ENCODE results near the gene UFD1. TPM values are rescaled to one million over a fixed set of nuclear protein-coding genes. Genes with fewer than 3 reads are reported as not detected.
"Not testable (repeated sequence)": the region's sequence is repeated elsewhere in the genome, so short reads cannot be mapped to it uniquely, and the experiment has no call there.

Gene UFD1
- total RNA-seq, 1 donor from 2014 or later, result 41.5 TPM

- DNase-seq (ENCODE audit: low spot score) (no peak), ATAC-seq (no peak)
- intact Hi-C loops (cut with DNase I), result no loop called here
Observed at GRCh38 chr22:19438298-19438697, 40.7 kb downstream of the UFD1 start.

GRCh38 chr22:19436444-19437161 lies 42.4 kb downstream of the UFD1 start:
- ATAC-seq; intact Hi-C loops (cut with DNase I); DNase-seq (ENCODE audit: low spot score): not testable (repeated sequence)

- ATAC-seq (no peak), DNase-seq (ENCODE audit: low spot score) (no peak)
- intact Hi-C loops (cut with DNase I), result no loop called here
Observed at GRCh38 chr22:19434829-19435580, 44.0 kb downstream of the UFD1 start.

GRCh38 chr22:19434401-19434800 lies 44.6 kb downstream of the UFD1 start:
- DNase-seq (ENCODE audit: low spot score), result no peak
- ATAC-seq, result no peak
- intact Hi-C loops (cut with DNase I), result no loop called here

GRCh38 chr22:19432133-19432851 lies 46.7 kb downstream of the UFD1 start, which contains the start of gene MRPL40:
TSS of gene MRPL40 (plus strand) at chr22:19432545. CDS start at chr22:19432555, 10 bp downstream.
- ATAC-seq (peak; percentile 98), DNase-seq (ENCODE audit: low spot score) (peak; percentile 97)
- intact Hi-C loops (cut with DNase I), result no loop called here

GRCh38 chr22:19431649-19432132 lies 47.3 kb downstream of the UFD1 start, which contains the start of gene HIRA:
TSS of gene HIRA (minus strand) at chr22:19431733. CDS start at chr22:19431476, 257 bp downstream.
- intact Hi-C loops (cut with DNase I), result no loop called here
- DNase-seq (ENCODE audit: low spot score), result peak; percentile 89
- peak; percentile 55 for ATAC-seq

GRCh38 chr22:19430890-19431541 lies 48.0 kb downstream of the UFD1 start:
- intact Hi-C loops (cut with DNase I), result no loop called here
- ATAC-seq (no peak), DNase-seq (ENCODE audit: low spot score) (peak; percentile 64)

- intact Hi-C loops (cut with DNase I), result no loop called here
- ATAC-seq, result no peak
- no peak for DNase-seq (ENCODE audit: low spot score)
Observed at GRCh38 chr22:19429950-19430889, 48.8 kb downstream of the UFD1 start.

- no peak for DNase-seq (ENCODE audit: low spot score)
- intact Hi-C loops (cut with DNase I), result no loop called here
- ATAC-seq, result no peak
Observed at GRCh38 chr22:19424186-19424500, 54.9 kb downstream of the UFD1 start.

- no peak for ATAC-seq
- intact Hi-C loops (cut with DNase I), result no loop called here
- no peak for DNase-seq (ENCODE audit: low spot score)
Observed at GRCh38 chr22:19422440-19423301, 56.3 kb downstream of the UFD1 start.

- intact Hi-C loops (cut with DNase I), result no loop called here
- DNase-seq (ENCODE audit: low spot score) (no peak), ATAC-seq (no peak)
Observed at GRCh38 chr22:19420321-19420720, 58.7 kb downstream of the UFD1 start.

- no peak for ATAC-seq
- intact Hi-C loops (cut with DNase I), result no loop called here
- no peak for DNase-seq (ENCODE audit: low spot score)
Observed at GRCh38 chr22:19419464-19420178, 59.4 kb downstream of the UFD1 start.

GRCh38 chr22:19419086-19419463 lies 59.9 kb downstream of the UFD1 start:
- ATAC-seq (no peak), DNase-seq (ENCODE audit: low spot score) (no peak)
- intact Hi-C loops (cut with DNase I), result no loop called here

- no peak for ATAC-seq
- intact Hi-C loops (cut with DNase I), result no loop called here
Observed at GRCh38 chr22:19412923-19413322, 66.1 kb downstream of the UFD1 start.

GRCh38 chr22:19412478-19412877 lies 66.5 kb downstream of the UFD1 start:
- ATAC-seq (no peak), DNase-seq (ENCODE audit: low spot score) (no peak)
- intact Hi-C loops (cut with DNase I), result no loop called here

More at GRCh38 chr22:19412923-19413322, 66.1 kb downstream of the UFD1 start:
- no peak for DNase-seq (ENCODE audit: low spot score)

GRCh38 chr22:19411690-19412045 lies 67.3 kb downstream of the UFD1 start:
- intact Hi-C loops (cut with DNase I), result no loop called here
- no peak for ATAC-seq
- no peak for DNase-seq (ENCODE audit: low spot score)

Data from sciatic nerve (tissue), 2 donors.